Left lung (tissue), 10 donors: ENCODE measurements around the gene ANKRD33B. TPM values are rescaled to one million over a fixed set of nuclear protein-coding genes. Genes with fewer than 3 reads are reported as not detected.

Experiments
- ATAC-seq: fragments of 200-7000 bp; cut with Tn5 transposase; one replicate; pipeline ENCODE4 v1.9.1; 2020; ENCODE audit warnings: moderate library complexity
- DNase-seq, 4 donors: peaks; one replicate each; pipeline ENCODE4 v3.0.0-alpha.2; 2013 to 2020
- H3K27ac ChIP-seq, 2 donors: fragments of 200-600 bp; sonication (generic) in 1 of 2; one replicate each; pipeline versions ENCODE4 v1.5.0 to v1.8.0; 2020 to 2021
- H3K27me3 ChIP-seq, 2 donors: fragments of 200-600 bp; sonication (generic) in 1 of 2; one replicate each; pipeline versions ENCODE4 v1.5.0 to v1.8.0; 2020 to 2021
- H3K36me3 ChIP-seq, 2 donors: fragments of 200-600 bp; sonication (generic) in 1 of 2; one replicate each; pipeline versions ENCODE4 v1.5.0 to v1.8.0; 2020 to 2021
- H3K4me1 ChIP-seq, 2 donors: fragments of 200-600 bp; one replicate each; pipeline ENCODE4 v1.8.0; 2021
- H3K4me3 ChIP-seq, 2 donors: fragments of 200-600 bp; sonication (generic) in 1 of 2; one replicate each; pipeline versions ENCODE4 v1.5.0 to v1.8.0; 2020 to 2021; ENCODE audit warnings: mild to moderate bottlenecking in 1 of 2
- H3K9me3 ChIP-seq, 2 donors: fragments of 200-600 bp; sonication (generic) in 1 of 2; one replicate each; pipeline versions ENCODE4 v1.5.0 to v1.8.0; 2020 to 2021
- CTCF ChIP-seq, 2 donors: fragments of 200-600 bp; sonication (generic) in 1 of 2; IDR thresholded peaks; one replicate each; pipeline versions ENCODE4 v1.5.0 to v1.8.0; 2021; ENCODE audit warnings: antibody characterized with exemption in 2 of 2
- intact Hi-C, 2 donors: fragments of 100-400 bp; cut with DNase I; formaldehyde crosslinking; loops; one replicate each; pipeline versions ENCODE4 v1.11.2 to v1.14.2; 2022
- polyA plus RNA-seq, 6 donors: library from polyadenylated mRNA; unstranded; fragments of 120-200 nt; gene quantifications; one replicate each; pipeline ENCODE4 v1.2.1, GENCODE V29; 2013; ENCODE audit not compliant: insufficient read length in 6 of 6
- total RNA-seq, 2 donors: library from RNA; stranded (reverse); fragmentation: NEBNext Ultra II Directional; extraction: Animal tissue kit (Norgen Biotek cat#: 25700); gene quantifications; one replicate each; pipeline ENCODE4 v1.2.1, GENCODE V29; 2021
- donor health status: DM: no; HTN: yes; CAD: no.
- donor health status: DM: no; HTN: no; CAD: no.

The ANKRD33B gene
- total and polyA plus RNA-seq, 8 donors = 0.53 to 6.3 (median 0.69) TPM

- intact Hi-C loops = no loop called here
- no peak for TF ChIP-seq CTCF (IDR thresholded peaks at IDR 0.05)
- Histone ChIP-seq H3K9me3 (peaks cover 0 to 3% of the 10 kb centered on the region in 2 donors), H3K27me3 (no peaks in the 10 kb centered on the region), H3K36me3 (peaks cover 0 to 9% of the 10 kb centered on the region in 2 donors), H3K4me1 (no peaks in the 10 kb centered on the region), H3K4me3 (no peak overlapping the region), H3K27ac (no peak overlapping the region)
- ATAC-seq = no peak
- DNase-seq = peak in 2 of 4 donors; percentile 23 to 44
These were observed 92.3 kb downstream of the ANKRD33B start for GRCh38 chr5:10655972-10656830.

GRCh38 chr5:10658265-10658664 is 94.4 kb downstream of the ANKRD33B start:
- DNase-seq (no peak), ATAC-seq (no peak)
- no peaks in the 10 kb centered on the region for H3K4me1 ChIP-seq
- peaks cover 0 to 3% of the 10 kb centered on the region in 2 donors for H3K9me3 ChIP-seq
- intact Hi-C loops = no loop called here
- no peaks in the 10 kb centered on the region for H3K27me3 ChIP-seq
- no peak overlapping the region for H3K27ac ChIP-seq
- no peak overlapping the region for H3K4me3 ChIP-seq
- H3K36me3 ChIP-seq = peaks cover 0 to 9% of the 10 kb centered on the region in 2 donors
- TF ChIP-seq CTCF (IDR thresholded peaks at IDR 0.05) = no peak

GRCh38 chr5:10660135-10660534 is 96.3 kb downstream of the ANKRD33B start:
- TF ChIP-seq CTCF (IDR thresholded peaks at IDR 0.05) = no peak
- Histone ChIP-seq H3K36me3 (peaks cover 0 to 6% of the 10 kb centered on the region in 2 donors), H3K27ac (no peak overlapping the region), H3K27me3 (no peaks in the 10 kb centered on the region), H3K9me3 (peaks cover 0 to 3% of the 10 kb centered on the region in 2 donors), H3K4me1 (no peaks in the 10 kb centered on the region), H3K4me3 (no peak overlapping the region)
- DNase-seq (peak in 2 of 4 donors; percentile 10 to 41), ATAC-seq (no peak)
- intact Hi-C loops = no loop called here

- Histone ChIP-seq H3K4me3 (no peak overlapping the region), H3K9me3 (peaks cover 0 to 3% of the 10 kb centered on the region in 2 donors), H3K27ac (no peak overlapping the region), H3K4me1 (no peaks in the 10 kb centered on the region), H3K36me3 (no peaks in the 10 kb centered on the region), H3K27me3 (no peaks in the 10 kb centered on the region)
- DNase-seq (peak in 2 of 4 donors; percentile 14 to 41), ATAC-seq (no peak)
- TF ChIP-seq CTCF (IDR thresholded peaks at IDR 0.05) = no peak
- intact Hi-C loops = no loop called here
These were observed 97.0 kb downstream of the ANKRD33B start for GRCh38 chr5:10660720-10661387.

GRCh38 chr5:10661401-10661800 is 97.5 kb downstream of the ANKRD33B start:
- no peak for ATAC-seq
- intact Hi-C loops = no loop called here

More at GRCh38 chr5:10661401-10661800, 97.5 kb downstream of the ANKRD33B start:
- Histone ChIP-seq H3K4me1 (no peaks in the 10 kb centered on the region), H3K27ac (no peak overlapping the region), H3K4me3 (no peak overlapping the region), H3K27me3 (no peaks in the 10 kb centered on the region), H3K9me3 (peaks cover 0 to 3% of the 10 kb centered on the region in 2 donors), H3K36me3 (no peaks in the 10 kb centered on the region)
- no peak for TF ChIP-seq CTCF (IDR thresholded peaks at IDR 0.05)
- peak in 1 of 4 donors; percentile 33 for DNase-seq
